Right forelimb (tissue), 1 donor: ENCODE results near the gene JMJD8.

Experiments used
- DNase-seq: peaks from one replicate; pipeline ENCODE4 v3.0.0-alpha.2; 2018

Gene JMJD8

GRCh38 chr16:637081-638018, 46.8 kb downstream of the JMJD8 start:
- DNase-seq = peak; percentile 95

GRCh38 chr16:636206-637080, 47.7 kb downstream of the JMJD8 start, which contains the start of gene METTL26:
TSS of gene METTL26 (minus strand) at chr16:636305. CDS start at chr16:636290, 15 bp downstream.
- peak; percentile 98 for DNase-seq

- no peak for DNase-seq
Measured at GRCh38 chr16:635573-636205, 48.4 kb downstream of the JMJD8 start.

- DNase-seq = no peak
Measured at GRCh38 chr16:634996-635395, 49.1 kb downstream of the JMJD8 start.

GRCh38 chr16:634051-634670, 50.0 kb downstream of the JMJD8 start:
- DNase-seq = no peak

GRCh38 chr16:633336-634050, 50.6 kb downstream of the JMJD8 start:
- DNase-seq = no peak

- no peak for DNase-seq
Measured at GRCh38 chr16:632486-633335, 51.4 kb downstream of the JMJD8 start.

- no peak for DNase-seq
Measured at GRCh38 chr16:631808-632358, 52.3 kb downstream of the JMJD8 start.
